HCT116 (cell line): ENCODE data around the gene BIK. TPM values are rescaled to one million over a fixed set of nuclear protein-coding genes. Genes with fewer than 3 reads are reported as not detected.

ENCODE experiments used
- ATAC-seq: fragments of 200-7000 bp; cut with Tn5 transposase; 2 replicates; pipeline ENCODE4 v1.9.1; 2020; ENCODE audit warnings: mild to moderate bottlenecking, moderate library complexity
- BruUV-seq: library from RNA; stranded (reverse); fragments of 400-500 nt; replicated peaks from 2 replicates; lab custom pipeline; 2021; lab: Mats Ljungman, UMichigan
- CTCF ChIA-PET: fragments of 300-600 bp; sonication (Branson Sonifier 250); formaldehyde crosslinking; loops from one replicate; lab custom pipeline; 2021; ENCODE audit warnings: antibody characterized with exemption; lab: Charles Lee
- POLR2A ChIA-PET: fragments of 300-600, 350-600 bp; sonication (Branson Sonifier 250); formaldehyde crosslinking; loops from one replicate; lab custom pipeline; 2021; ENCODE audit warnings: antibody characterized with exemption; lab: Charles Lee
- RAD21 ChIA-PET, 2 experiments: fragments of 300-600 bp; sonication (Branson Sonifier 250); formaldehyde crosslinking; loops; one replicate each; lab custom pipeline; 2023; ENCODE audit warnings: low total read pairs in 2 of 2; ENCODE audit not compliant: uncharacterized antibody in 2 of 2, unreplicated experiment in 2 of 2, low non-redundant PET in 1 of 2; lab: Charles Lee
- DNase-seq: peaks from one replicate; pipeline ENCODE4 v3.0.0-alpha.2; 2010; ENCODE audit warnings: low read depth, low spot score
- H2AFZ ChIP-seq: fragments of 200-600 bp; shearing (Covaris generic), sonication (generic); 2 replicates; pipeline ENCODE4 v1.6.1; 2017; ENCODE audit warnings: low read depth, mixed run types, mixed read lengths, antibody characterized with exemption, low read length; ENCODE audit not compliant: poor library complexity, severe bottlenecking
- H3K27ac ChIP-seq: 2 replicates; pipeline ENCODE4 v1.5.1; 2012; ENCODE audit warnings: low read depth, low read length
- H3K27me3 ChIP-seq: fragments of 200-600 bp; sonication (generic); 2 replicates; pipeline ENCODE4 v1.6.1; 2016; ENCODE audit warnings: mixed run types, low read length, mixed read lengths; ENCODE audit not compliant: insufficient read depth
- H3K36me3 ChIP-seq, 2 experiments: fragments of 200-500 bp in 1 of 2; fragments of 200-600 bp in 1 of 2; sonication (Bioruptor generic) in 1 of 2; sonication (generic) in 1 of 2; 2 replicates each; pipeline versions ENCODE4 v1.5.1 to v1.6.1; 2014 to 2016; ENCODE audit warnings: low read length in 2 of 2, inconsistent platforms in 1 of 2, mixed read lengths in 1 of 2, mixed run types in 1 of 2; ENCODE audit not compliant: insufficient read depth in 2 of 2, control insufficient read depth in 1 of 2
- H3K4me1 ChIP-seq, 2 experiments: fragments of 200-600 bp in 1 of 2; sonication (generic) in 1 of 2; 2 replicates each; pipeline versions ENCODE4 v1.5.1 to v1.6.1; 2012 to 2017; ENCODE audit warnings: low read length in 2 of 2, inconsistent platforms in 1 of 2, mild to moderate bottlenecking in 1 of 2, mixed read lengths in 1 of 2, mixed run types in 1 of 2, moderate library complexity in 1 of 2; ENCODE audit not compliant: insufficient read depth in 2 of 2, control insufficient read depth in 1 of 2
- H3K4me2 ChIP-seq: fragments of 200-600 bp; sonication (generic); 2 replicates; pipeline ENCODE4 v1.6.1; 2017; ENCODE audit warnings: mixed run types, low read length, mixed read lengths
- H3K4me3 ChIP-seq, 2 experiments: fragments of 200-600 bp in 1 of 2; sonication (generic) in 1 of 2; replicated peaks in 1 of 2; 2 replicates each; pipeline ENCODE4 v1.5.1; 2011 to 2016; ENCODE audit warnings: low read length in 2 of 2, control low read depth in 1 of 2, low read depth in 1 of 2, mild to moderate bottlenecking in 1 of 2, mixed read lengths in 1 of 2, mixed run types in 1 of 2
- H3K79me2 ChIP-seq: fragments of 200-600 bp; sonication (generic); 2 replicates; pipeline ENCODE4 v1.6.1; 2017; ENCODE audit warnings: mild to moderate bottlenecking, mixed run types, low read length, moderate library complexity, mixed read lengths; ENCODE audit not compliant: insufficient read depth
- H3K9ac ChIP-seq: fragments of 200-600 bp; sonication (generic); 2 replicates; pipeline ENCODE4 v1.6.1; 2016; ENCODE audit warnings: low read length, mixed read lengths
- H3K9me2 ChIP-seq: fragments of 200-600 bp; sonication (generic), shearing (Covaris generic); 2 replicates; pipeline ENCODE4 v1.6.1; 2017; ENCODE audit warnings: mixed run types, mild to moderate bottlenecking, moderate library complexity; ENCODE audit not compliant: insufficient read depth
- H3K9me3 ChIP-seq, 2 experiments: fragments of 200-500 bp in 1 of 2; fragments of 200-600 bp in 1 of 2; sonication (Bioruptor generic) in 1 of 2; sonication (generic) in 1 of 2; 2 replicates each; pipeline ENCODE4 v1.6.1; 2014 to 2017; ENCODE audit warnings: low read length in 2 of 2, mixed read lengths in 2 of 2, inconsistent platforms in 1 of 2, low read depth in 1 of 2, mild to moderate bottlenecking in 1 of 2, mixed run types in 1 of 2, moderate library complexity in 1 of 2; ENCODE audit not compliant: control insufficient read depth in 1 of 2, insufficient read depth in 1 of 2
- H4K20me1 ChIP-seq: fragments of 200-600 bp; sonication (generic), shearing (Covaris generic); 2 replicates; pipeline ENCODE4 v1.6.1; 2017; ENCODE audit warnings: mixed run types, mild to moderate bottlenecking, moderate library complexity; ENCODE audit not compliant: insufficient read depth
- CEBPB ChIP-seq: IDR thresholded peaks from 2 replicates; pipeline ENCODE4 v1.6.1; 2012; ENCODE audit warnings: low read depth
- CTCF ChIP-seq, 3 experiments: fragments of 200-600 bp in 1 of 3; sonication (generic) in 1 of 3; IDR thresholded peaks in 2 of 3; conservative IDR thresholded peaks in 1 of 3; 2 replicates each; pipeline ENCODE4 v1.5.1; 2012 to 2017; ENCODE audit warnings: low read depth in 2 of 3, low read length in 2 of 3, antibody characterized with exemption in 1 of 3, borderline replicate concordance in 1 of 3, control low read depth in 1 of 3, mild to moderate bottlenecking in 1 of 3, mixed read lengths in 1 of 3, mixed run types in 1 of 3, moderate library complexity in 1 of 3; ENCODE audit not compliant: insufficient read depth in 1 of 3
- ELF1 ChIP-seq: IDR thresholded peaks from 2 replicates; pipeline ENCODE4 v1.6.1; 2012; ENCODE audit warnings: low read depth, borderline replicate concordance
- EZH2 ChIP-seq: fragments of 200-600 bp; sonication (generic); IDR thresholded peaks from 2 replicates; pipeline ENCODE4 v1.6.1; 2017; ENCODE audit warnings: antibody characterized with exemption, mixed run types
- EZH2phosphoT487 ChIP-seq: fragments of 200-600 bp; IDR thresholded peaks from 2 replicates; pipeline ENCODE4 v1.6.1; 2018; ENCODE audit warnings: antibody characterized with exemption, borderline replicate concordance
- FOSL1 ChIP-seq: IDR thresholded peaks from 2 replicates; pipeline ENCODE4 v1.6.1; 2012; ENCODE audit warnings: low read depth
- JUND ChIP-seq: IDR thresholded peaks from 2 replicates; pipeline ENCODE4 v1.6.1; 2012
- MAX ChIP-seq: IDR thresholded peaks from 2 replicates; pipeline ENCODE4 v1.6.1; 2012
- POLR2A ChIP-seq: IDR thresholded peaks from 2 replicates; pipeline ENCODE4 v1.7.0; 2011; ENCODE audit warnings: borderline replicate concordance; ENCODE audit not compliant: insufficient read depth, insufficient read length; ENCODE audit errors: extremely low read depth
- SIN3A ChIP-seq: IDR thresholded peaks from 2 replicates; pipeline ENCODE4 v1.6.1; 2012; ENCODE audit warnings: low read depth
- SP1 ChIP-seq: IDR thresholded peaks from 2 replicates; pipeline ENCODE4 v1.6.1; 2012; ENCODE audit warnings: low read depth
- YY1 ChIP-seq: IDR thresholded peaks from 2 replicates; pipeline ENCODE4 v1.6.1; 2011; ENCODE audit warnings: low read length, low read depth, moderate library complexity, mild to moderate bottlenecking; ENCODE audit not compliant: insufficient replicate concordance; ENCODE audit errors: extremely low read depth
- ZFX ChIP-seq: fragments of 450-650 bp; IDR thresholded peaks from 2 replicates; pipeline ENCODE4 v1.6.1; 2017
- ZNF274 ChIP-seq: fragments of 200-500 bp; sonication (Bioruptor generic); IDR thresholded peaks from 2 replicates; pipeline ENCODE4 v1.6.1; 2014; ENCODE audit warnings: mild to moderate bottlenecking, low read depth, low read length, inconsistent platforms
- intact Hi-C: fragments of 100-400 bp; cut with micrococcal nuclease; formaldehyde crosslinking; loops from 2 replicates; pipeline ENCODE4 v1.10.0; 2022
- total RNA-seq: library from RNA; stranded (reverse); gene quantifications from one replicate; pipeline ENCODE4 v1.2.1, GENCODE V29; 2021; ENCODE audit not compliant: unreplicated experiment

BIK gene
- total RNA-seq, 1 experiment from 2014 or later = 31.0 TPM

GRCh38 chr22:43078522-43078921 lies 32.0 kb upstream of the BIK start (continued):
- no peak for TF ChIP-seq MAX
- TF ChIP-seq JUND = no peak

DNA sequence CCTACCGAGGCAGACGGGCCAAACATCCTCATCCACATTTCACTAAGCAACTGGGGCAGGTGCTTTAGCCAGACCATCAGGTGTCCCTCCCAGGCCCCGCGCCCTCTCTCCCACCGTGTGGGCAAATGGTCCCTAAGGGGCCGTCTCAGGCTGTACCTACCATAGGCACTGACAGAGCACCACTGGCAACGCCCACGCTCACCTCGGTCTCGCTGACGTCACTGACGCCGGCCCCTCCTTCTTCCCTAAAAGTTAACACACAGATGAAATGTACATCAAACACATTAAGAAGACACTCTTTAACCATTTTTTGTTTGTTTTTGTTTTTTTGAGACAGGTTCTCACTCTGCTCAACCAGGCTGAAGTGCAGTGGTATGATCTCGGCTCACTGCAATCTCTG lies 30.8 kb upstream of the BIK start:
- H3K27ac ChIP-seq = no peak overlapping the region
- no peak overlapping the region for H3K4me3 ChIP-seq
- H2AFZ ChIP-seq = no peak overlapping the region
- peaks cover 13 to 26% of the 10 kb centered on the region in 2 experiments for H3K4me1 ChIP-seq
- no peak for TF ChIP-seq POLR2A
- TF ChIP-seq CEBPB = no peak
- TF ChIP-seq ZNF274 = no peak
- TF ChIP-seq FOSL1 = no peak
- TF ChIP-seq MAX = no peak
- TF ChIP-seq ZFX = no peak
- TF ChIP-seq EZH2phosphoT487 = no peak
- no peak for TF ChIP-seq SIN3A
- TF ChIP-seq EZH2 = no peak
- TF ChIP-seq YY1 = no peak
- RAD21 ChIA-PET = no interaction called here
- no peaks in the 10 kb centered on the region for H3K36me3 ChIP-seq
- no peak overlapping the region for H3K9ac ChIP-seq
- intact Hi-C loops = no loop called here
- POLR2A ChIA-PET = no interaction called here
- no peaks in the 10 kb centered on the region for H3K27me3 ChIP-seq
- no TSS peak for BruUV-seq
- CTCF ChIA-PET = no interaction called here
- no peaks in the 10 kb centered on the region for H4K20me1 ChIP-seq
- ATAC-seq (no peak), DNase-seq (no peak)
- H3K9me2 ChIP-seq = no peaks in the 10 kb centered on the region
- H3K9me3 ChIP-seq = no peaks in the 10 kb centered on the region
- H3K79me2 ChIP-seq = no peaks in the 10 kb centered on the region
- H3K4me2 ChIP-seq = no peak overlapping the region

- ChIA-PET CTCF (no interaction called here), RAD21 (no interaction called here), POLR2A (no interaction called here)
- H3K79me2 ChIP-seq = no peaks in the 10 kb centered on the region
- H3K4me3 ChIP-seq = no peak overlapping the region
- H3K4me2 ChIP-seq = peak overlapping the region; percentile 48
- BruUV-seq = no TSS peak
- no peak overlapping the region for H3K27ac ChIP-seq
- H3K9ac ChIP-seq = no peak overlapping the region
- no peaks in the 10 kb centered on the region for H3K27me3 ChIP-seq
- no peak for DNase-seq
- no peaks in the 10 kb centered on the region for H4K20me1 ChIP-seq
- intact Hi-C loops = no loop called here
- H3K9me3 ChIP-seq = no peaks in the 10 kb centered on the region
- no peak; the same call in 1 of the 2 replicates for TF ChIP-seq JUND
- no peak for TF ChIP-seq SP1
- TF ChIP-seq POLR2A = no peak
- no peak for TF ChIP-seq CTCF (IDR thresholded peaks at IDR 0.05 in 2 of 3, conservative IDR thresholded peaks at IDR 0.05 in 1 of 3; ENCODE audit: borderline replicate concordance in 1 of 3, insufficient read depth in 1 of 3, low read depth in 2 of 3, low read length in 2 of 3)
- TF ChIP-seq ELF1 = no peak
- no peak for TF ChIP-seq MAX
- H3K9me2 ChIP-seq = no peaks in the 10 kb centered on the region
- no peak overlapping the region for H2AFZ ChIP-seq
- ATAC-seq = peak; percentile 49
- H3K4me1 ChIP-seq = peaks cover 13 to 26% of the 10 kb centered on the region in 2 experiments
- H3K36me3 ChIP-seq = no peaks in the 10 kb centered on the region
Measured at GRCh38 chr22:43080616-43081015, 29.9 kb upstream of the BIK start.
